ENCODE data around the gene ZBTB20.
A peak's percentile ranks its signal among the peaks of the same experiment; 100 is the strongest.
"Not testable (repeated sequence)": the region's sequence is repeated elsewhere in the genome, so short reads cannot be mapped to it uniquely, and the experiment has no call there.

ZBTB20 gene

DNA sequence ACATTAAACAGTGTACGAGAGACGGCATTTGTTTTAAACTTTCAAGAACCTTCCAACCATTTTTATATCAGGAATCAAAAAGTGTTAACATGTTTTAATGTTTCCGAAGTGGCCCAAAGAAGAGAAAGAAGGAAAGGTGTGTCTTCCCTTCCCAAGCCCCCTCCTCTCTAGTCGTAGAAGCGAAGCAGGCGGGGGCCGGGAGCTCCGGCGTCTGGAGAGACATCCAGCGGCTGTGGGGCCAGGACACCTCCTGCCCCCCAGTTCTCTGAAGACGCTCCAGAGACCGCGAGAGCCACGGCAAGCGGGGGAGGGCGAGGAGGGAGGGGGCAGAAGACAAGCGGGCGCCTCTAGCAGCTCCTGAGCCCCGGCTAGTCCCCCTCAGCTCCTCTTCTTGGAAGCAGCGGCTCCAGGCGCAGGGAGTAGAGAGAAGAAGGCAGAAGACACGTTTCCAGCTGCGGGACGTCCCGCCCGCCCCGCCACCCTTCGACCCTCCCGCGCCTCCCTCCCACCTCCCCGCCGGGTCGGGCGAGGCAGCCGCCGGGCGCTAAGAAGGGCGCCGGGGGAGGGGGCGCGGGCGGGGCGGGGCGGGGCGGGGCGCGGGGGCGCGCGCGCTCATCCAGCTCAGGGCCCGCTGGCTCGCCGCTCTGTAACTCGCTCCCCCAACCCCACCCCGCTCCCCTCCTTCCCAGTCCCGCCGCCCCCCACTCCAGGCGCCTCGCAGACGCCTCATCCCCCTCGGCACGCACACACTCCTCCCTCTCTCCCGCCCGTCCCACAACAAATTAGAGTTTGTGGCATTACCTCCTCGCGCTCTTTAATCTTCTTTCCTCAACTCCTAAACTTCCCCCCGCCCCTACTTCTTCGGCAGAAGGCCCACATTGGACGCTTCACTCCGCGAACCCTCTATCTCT, at the start of gene ZBTB20:
ZBTB20 (minus strand) TSS at position 871 of the 911 bp plus-strand sequence.
- DNase-seq (ENCODE audit: low spot score) = peak; percentile 65

DNA sequence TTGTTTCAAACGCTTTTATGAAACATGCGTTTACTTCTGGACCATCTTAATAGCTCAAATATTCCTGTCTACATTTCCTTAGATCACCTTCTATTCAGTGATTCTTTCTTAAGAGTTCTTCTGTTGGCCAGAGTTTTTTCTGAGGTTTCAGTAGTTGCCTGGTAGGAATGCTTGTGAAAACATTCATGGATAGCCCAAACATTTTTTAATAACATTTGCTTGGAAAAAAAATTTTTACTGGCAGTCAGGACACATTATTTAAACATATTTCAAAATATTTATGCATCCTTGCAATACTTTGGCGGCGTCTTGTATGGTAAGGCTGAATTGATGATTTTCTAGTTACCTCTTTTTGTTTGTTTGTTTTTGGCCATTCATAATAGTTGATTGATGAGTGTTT, 47.4 kb upstream of the ZBTB20 start:
- DNase-seq (ENCODE audit: low spot score) = peak; percentile 17

GRCh38 chr3:115190747-115191146, 43.7 kb upstream of the ZBTB20 start:
- DNase-seq (ENCODE audit: low spot score) = no peak

DNA sequence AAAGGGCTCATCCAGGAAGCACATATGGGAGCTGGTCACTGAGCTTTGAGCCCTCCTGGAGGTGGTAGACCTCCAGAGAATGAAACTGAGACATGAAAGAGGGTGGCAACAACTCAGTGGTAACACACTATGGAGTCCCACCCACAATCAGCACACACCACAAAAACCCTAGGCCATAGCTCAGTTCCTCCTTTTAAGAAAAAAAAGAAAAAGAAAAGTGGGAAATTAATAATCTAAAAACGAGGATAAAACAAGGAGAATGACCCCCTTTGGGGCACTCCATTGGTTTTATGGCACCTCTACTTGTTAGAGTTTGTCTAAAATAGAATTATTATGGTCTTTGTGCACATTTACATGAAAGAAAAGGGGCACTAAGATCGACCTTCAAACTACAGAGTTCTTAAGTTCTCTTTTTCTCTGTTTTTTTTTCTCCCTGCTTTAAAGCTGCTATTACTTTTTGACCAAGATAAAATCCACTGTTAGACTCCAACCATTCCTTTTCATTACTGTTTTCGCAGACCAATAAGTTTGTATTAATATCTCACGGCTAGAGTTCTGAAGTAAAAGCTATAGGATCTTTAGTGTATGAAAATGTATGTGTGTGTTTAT, 40.2 kb upstream of the ZBTB20 start:
- DNase-seq (ENCODE audit: low spot score) = no peak

DNA sequence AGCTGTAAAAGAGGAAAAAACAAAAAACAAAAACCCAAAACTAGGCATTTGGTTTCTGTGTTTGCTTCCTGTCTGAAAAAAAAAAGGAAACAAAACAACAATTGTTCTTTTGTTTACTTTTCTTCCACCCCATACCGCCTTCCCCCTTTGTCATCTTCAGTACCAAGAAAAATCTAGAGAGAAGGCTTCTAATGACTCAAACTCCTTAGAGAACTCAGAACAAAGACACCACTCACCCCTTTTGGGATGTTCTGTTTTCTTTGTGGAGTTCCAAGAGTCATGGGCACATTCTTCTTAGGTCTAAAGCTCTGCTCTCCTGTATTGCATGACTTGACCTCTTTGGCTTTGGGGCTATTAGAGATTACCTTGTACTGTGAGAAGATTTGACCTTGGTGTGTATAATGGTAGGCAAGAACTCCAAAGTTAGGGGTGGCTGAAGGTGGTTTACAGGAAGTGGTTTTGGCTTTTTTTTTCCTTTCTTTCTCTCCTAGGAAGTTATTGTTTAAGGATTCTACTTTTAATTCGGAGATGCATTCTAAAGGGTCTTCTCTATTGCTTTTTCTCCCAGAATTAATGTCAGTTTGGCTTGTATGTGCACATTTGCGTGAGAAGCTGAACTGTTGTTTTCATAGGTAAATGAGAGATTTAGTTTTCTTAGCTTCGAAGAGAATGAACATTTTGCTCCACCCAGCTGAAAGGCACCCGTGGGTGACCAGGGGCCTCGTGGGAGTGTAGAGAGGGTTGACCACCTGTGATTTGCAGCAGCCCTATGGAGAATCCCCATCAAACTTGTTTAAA, 39.5 kb upstream of the ZBTB20 start:
- DNase-seq (ENCODE audit: low spot score) = no peak

- not testable (repeated sequence) for DNase-seq (ENCODE audit: low spot score)
Observed at GRCh38 chr3:115184859-115185572, 37.9 kb upstream of the ZBTB20 start.

- not testable (repeated sequence) for DNase-seq (ENCODE audit: low spot score)
Observed at GRCh38 chr3:115178930-115179329, 31.8 kb upstream of the ZBTB20 start.

DNA sequence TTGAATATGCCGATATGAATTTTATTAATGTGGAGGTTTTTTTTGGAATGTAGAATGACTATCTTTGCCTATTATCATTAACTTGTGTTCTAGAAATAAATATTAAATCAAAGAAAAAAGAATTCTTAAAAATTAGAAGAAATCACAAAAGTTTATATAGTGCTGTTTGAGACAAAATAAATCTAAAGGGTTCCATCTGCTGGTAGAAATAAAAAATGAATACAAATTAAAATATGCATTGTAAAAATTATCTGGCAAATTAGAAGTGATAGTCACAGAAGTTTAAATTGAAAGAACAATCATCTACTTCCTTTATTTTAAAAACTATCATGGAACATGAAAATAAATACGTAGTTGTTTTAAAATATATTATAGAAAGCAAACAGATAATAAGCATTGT, 22.7 kb upstream of the ZBTB20 start:
- DNase-seq (ENCODE audit: low spot score) = no peak

GRCh38 chr3:115165701-115166100, 18.6 kb upstream of the ZBTB20 start:
- DNase-seq (ENCODE audit: low spot score) = no peak

- DNase-seq (ENCODE audit: low spot score) = no peak
Observed at GRCh38 chr3:115165266-115165665, 18.2 kb upstream of the ZBTB20 start.

DNA sequence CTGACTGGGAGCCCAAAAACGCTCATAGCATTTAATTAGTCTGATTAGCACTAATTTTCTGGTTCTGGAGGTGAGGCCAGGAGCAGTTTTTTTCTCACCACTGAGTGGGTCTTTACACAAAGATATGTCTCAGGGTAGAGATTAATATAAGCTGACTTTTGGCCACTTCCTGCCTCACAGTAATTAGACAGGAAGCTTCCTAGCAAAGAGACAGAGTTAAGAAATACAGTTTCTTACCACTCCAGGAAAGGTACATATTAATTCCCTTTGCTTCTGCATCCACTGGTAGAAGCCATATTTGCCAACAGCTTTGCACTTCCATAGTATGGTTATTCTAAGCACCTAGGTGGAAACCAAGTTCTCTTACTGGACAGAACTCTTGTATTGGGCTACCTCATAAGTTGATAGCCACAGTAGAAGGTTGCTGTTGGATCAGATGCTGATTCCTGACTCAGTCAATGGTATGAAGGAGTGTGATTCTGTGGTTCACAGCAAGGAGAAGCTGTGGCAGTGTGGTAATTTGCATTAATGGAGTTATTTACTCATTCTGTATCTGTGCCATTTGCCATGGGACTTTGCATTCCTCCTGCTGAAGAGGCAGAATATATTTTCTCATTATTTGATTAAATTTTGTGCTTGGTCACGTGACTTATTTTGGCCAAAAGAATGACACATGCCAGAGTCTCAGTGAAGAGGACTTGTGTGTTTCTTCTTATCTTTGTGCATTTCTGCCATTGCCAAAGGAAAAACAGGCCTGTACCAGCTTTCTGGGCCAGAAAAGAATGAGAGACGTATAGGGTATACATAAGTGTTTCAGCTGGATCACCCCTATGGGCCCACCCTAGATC, 17.5 kb upstream of the ZBTB20 start:
- DNase-seq (ENCODE audit: low spot score) = no peak

DNA sequence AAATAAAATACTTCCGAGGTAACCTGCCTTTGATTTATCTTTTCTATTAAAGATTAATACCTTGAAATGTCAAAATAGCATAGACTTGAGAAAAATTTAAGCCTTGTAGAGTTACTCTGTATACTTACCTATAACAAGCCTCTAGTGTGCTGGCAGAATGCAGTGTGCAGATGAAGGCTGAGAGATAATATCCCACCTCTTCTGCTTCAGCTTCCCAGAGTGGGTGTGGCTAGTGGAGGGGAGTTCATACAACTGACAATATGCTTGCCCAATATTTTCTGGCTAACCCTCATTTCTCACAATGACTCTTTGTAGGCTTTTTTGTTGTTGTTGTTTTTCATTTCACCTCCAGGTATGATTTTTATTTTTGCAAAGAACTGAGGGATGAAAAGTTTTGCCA, 15.7 kb upstream of the ZBTB20 start:
- DNase-seq (ENCODE audit: low spot score) = no peak

DNA sequence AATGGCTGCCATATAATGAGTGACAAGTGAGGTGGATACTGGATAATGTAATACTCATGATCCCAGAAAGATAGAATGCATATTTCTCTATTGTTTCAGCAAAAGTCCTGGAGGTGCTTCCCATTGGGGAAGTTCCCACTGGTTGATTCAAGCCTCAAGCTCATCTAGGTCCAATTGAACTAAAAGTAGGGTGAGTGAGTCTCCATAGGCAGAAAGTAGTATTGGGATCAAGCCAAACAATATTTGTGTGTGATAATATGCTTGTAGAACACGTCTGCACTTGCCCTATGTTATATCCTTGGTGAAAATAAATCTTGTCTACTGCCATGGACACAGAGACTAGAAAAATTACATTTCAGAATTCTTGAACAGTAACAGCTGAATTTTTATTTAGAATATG, 14.8 kb upstream of the ZBTB20 start:
- DNase-seq (ENCODE audit: low spot score) = no peak

DNA sequence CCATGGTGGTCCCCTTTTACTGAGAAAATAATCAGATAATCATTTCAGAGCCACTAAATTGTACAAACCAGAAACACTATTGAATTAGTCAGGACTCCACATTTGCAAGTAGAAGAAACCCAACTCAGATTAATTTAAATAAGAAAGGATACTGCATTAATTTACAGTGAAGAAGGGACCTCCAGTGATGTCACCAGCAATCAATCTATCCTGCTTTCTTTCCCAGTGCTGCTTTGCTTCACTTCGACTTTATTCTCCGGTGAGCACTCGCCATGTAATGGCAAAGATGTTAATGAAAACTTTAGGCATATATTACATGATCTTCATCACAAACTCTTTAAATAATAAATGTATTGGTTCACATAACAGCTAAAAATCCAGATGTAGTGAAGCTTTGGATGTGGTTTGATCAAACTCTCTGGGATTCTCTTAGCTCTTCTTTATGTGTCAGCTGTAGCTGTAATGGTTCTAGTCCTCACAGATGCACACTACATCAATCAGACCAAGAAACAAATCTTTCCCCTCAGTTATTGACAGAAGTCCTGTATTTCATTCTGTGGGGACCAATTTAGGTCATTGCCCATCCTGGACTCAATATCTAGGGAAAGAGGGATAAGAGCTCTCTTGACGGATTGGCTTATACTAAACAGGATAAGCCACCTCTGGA, 14.2 kb upstream of the ZBTB20 start:
- no peak for DNase-seq (ENCODE audit: low spot score)

GRCh38 chr3:115160295-115160694, 13.2 kb upstream of the ZBTB20 start:
- no peak for DNase-seq (ENCODE audit: low spot score)

DNA sequence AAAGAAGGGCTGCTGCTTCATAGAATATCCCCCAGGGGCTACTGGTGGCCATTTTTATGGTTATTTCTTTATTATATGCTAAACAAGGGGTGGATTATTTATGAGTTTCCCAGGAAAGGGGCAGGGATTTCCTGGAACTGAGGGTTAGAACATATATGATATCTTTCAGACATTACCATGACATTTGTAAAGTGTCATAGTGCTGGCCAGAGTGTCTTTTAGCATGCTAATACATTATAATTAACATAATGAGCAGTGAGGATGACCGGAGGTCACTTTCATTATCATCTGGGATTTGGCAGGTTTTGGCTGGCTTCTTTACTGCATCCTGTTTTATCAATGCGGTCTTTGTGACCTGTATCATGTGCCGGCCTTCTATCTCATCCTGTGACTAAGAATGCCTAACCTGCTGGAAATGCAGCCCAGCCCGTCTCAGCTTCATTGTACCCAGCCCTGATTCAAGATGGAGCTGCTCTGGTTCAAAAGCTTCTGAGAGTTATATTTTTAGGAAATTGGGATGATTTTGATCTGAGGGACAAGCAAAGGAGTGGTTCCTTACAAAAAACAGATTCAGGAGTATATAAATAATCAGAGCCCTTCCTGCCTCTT, 9.1 kb upstream of the ZBTB20 start:
- DNase-seq (ENCODE audit: low spot score) = no peak

DNA sequence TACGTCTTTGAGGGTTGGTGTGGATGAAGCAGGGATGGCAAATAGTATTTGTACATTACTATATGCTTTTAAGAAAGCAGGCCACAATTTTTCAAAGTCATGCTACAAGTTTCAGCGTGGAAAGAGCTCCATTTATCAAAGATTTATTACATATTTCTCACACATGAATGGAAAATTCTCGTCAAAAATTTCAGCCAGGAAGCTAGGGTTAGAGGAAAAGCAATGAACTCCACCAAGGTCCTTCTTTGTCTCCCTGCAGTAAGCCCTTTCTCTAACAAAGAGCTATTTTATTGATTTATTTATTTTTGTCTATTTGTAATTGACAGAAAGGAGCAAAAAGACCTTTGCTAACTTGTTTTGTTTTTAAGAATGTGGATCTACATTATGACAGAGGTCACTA, 7.5 kb upstream of the ZBTB20 start:
- DNase-seq (ENCODE audit: low spot score) = no peak

DNA sequence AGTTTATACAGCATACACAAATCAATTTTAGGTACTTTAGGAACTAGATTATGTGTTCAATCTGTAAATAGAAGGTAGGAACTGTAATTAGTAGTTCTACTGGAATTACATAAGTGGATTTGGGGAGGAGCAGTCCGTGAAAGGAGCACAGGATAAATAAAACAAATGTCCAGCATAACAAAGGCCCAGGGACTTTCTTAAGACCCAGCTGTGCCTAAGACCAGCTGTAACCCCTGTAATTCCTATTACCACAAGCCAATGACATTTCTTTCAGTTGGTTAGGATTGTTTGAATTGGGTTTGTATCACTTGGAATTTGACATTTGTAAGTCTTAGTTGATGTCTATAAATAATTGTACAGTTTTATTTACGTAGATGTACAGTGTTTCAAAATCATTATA, 4.8 kb upstream of the ZBTB20 start:
- DNase-seq (ENCODE audit: low spot score) = no peak

DNA sequence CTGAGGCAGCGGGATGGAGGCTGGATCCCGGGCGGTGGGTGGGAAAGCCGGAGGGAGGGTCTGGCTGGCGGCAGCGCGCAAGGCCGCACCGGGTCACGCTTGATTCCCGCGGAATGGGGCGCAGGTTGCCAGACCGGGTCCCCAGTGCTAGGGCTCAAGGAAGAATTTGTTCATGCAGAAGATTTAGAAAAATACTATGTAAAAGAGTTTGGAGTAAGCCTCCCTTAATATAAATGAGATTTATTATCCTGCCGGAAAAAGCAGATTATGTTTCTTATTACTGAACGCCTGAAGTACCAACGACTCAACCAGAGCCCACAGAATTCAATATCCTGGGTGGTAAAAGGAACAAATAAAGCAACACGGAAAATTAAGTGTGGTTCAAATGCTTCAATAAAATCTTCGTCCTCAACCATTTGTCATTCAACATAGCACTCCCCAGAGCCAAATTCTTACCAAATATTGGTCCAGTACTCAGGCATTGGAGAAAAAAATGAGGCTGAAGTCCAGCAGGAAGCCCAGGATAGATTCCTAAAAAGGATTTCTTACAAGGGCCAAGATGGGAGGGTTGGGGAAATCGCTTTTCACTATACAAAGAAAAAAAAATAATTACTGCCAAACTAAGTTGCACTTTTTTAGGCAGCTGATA, 1.2 kb upstream of the ZBTB20 start:
- no peak for DNase-seq (ENCODE audit: low spot score)

Data from AG08396 (cell line).